Hepatocyte (in vitro differentiated cells): ENCODE measurements around the gene GIPR. TPM values are rescaled to one million over a fixed set of nuclear protein-coding genes. Genes with fewer than 3 reads are reported as not detected.

Source experiments
- DNase-seq: peaks from one replicate; pipeline ENCODE4 v3.0.0-alpha.2; 2016; ENCODE audit warnings: low spot score
- H2AFZ ChIP-seq: fragments of 200-600 bp; sonication (generic); 2 replicates; pipeline ENCODE4 v1.6.0; 2016; ENCODE audit warnings: antibody characterized with exemption, mild to moderate bottlenecking
- H3K27ac ChIP-seq: fragments of 200-600 bp; sonication (generic); 2 replicates; pipeline ENCODE4 v1.5.1; 2016; ENCODE audit warnings: mild to moderate bottlenecking
- H3K27me3 ChIP-seq: fragments of 200-600 bp; sonication (generic); 2 replicates; pipeline ENCODE4 v1.6.1; 2016
- H3K36me3 ChIP-seq: fragments of 200-600 bp; sonication (generic); replicated peaks from 2 replicates; pipeline ENCODE4 v1.5.1; 2016; ENCODE audit warnings: low read depth; ENCODE audit not compliant: insufficient read depth
- H3K4me1 ChIP-seq: fragments of 200-600 bp; sonication (generic); 2 replicates; pipeline ENCODE4 v1.5.1; 2016; ENCODE audit warnings: mild to moderate bottlenecking, moderate library complexity; ENCODE audit not compliant: insufficient read depth
- H3K4me2 ChIP-seq: fragments of 200-600 bp; sonication (generic); 2 replicates; pipeline ENCODE4 v1.6.0; 2016
- H3K4me3 ChIP-seq: fragments of 200-600 bp; sonication (generic); 2 replicates; pipeline ENCODE4 v1.5.1; 2016; ENCODE audit warnings: mild to moderate bottlenecking
- H3K79me2 ChIP-seq: fragments of 200-600 bp; sonication (generic); 2 replicates; pipeline ENCODE4 v1.6.0; 2017; ENCODE audit warnings: mild to moderate bottlenecking
- H3K9me2 ChIP-seq: fragments of 200-600 bp; sonication (generic); replicated peaks from 2 replicates; pipeline ENCODE4 v1.6.0; 2017; ENCODE audit warnings: mild to moderate bottlenecking; ENCODE audit not compliant: insufficient read depth
- H3K9me3 ChIP-seq: fragments of 200-600 bp; sonication (generic); 2 replicates; pipeline ENCODE4 v1.5.1; 2016; ENCODE audit warnings: low read depth, mild to moderate bottlenecking
- H4K20me1 ChIP-seq: fragments of 200-600 bp; sonication (generic); 2 replicates; pipeline ENCODE4 v1.6.0; 2016; ENCODE audit warnings: mild to moderate bottlenecking; ENCODE audit not compliant: insufficient read depth, poor library complexity, severe bottlenecking
- CTCF ChIP-seq: fragments of 200-600 bp; sonication (generic); IDR thresholded peaks from 2 replicates; pipeline ENCODE4 v1.5.1; 2016; ENCODE audit warnings: antibody characterized with exemption, mild to moderate bottlenecking; ENCODE audit not compliant: poor library complexity
- EZH2 ChIP-seq: fragments of 200-600 bp; sonication (generic); IDR thresholded peaks from 2 replicates; pipeline ENCODE4 v1.6.1; 2016; ENCODE audit warnings: antibody characterized with exemption, mild to moderate bottlenecking, borderline replicate concordance
- EZH2phosphoT487 ChIP-seq: fragments of 200-600 bp; sonication (generic); IDR thresholded peaks from one replicate; pipeline ENCODE4 v1.6.1; 2018; ENCODE audit warnings: antibody characterized with exemption, mild to moderate bottlenecking, low read depth, moderate library complexity; ENCODE audit not compliant: unreplicated experiment, severe bottlenecking
- WGBS: methylation state at CpG from one replicate; pipeline ENCODE4 v1.1.6; 2016; ENCODE audit warnings: low lambda C conversion rate; ENCODE audit errors: missing lambda C conversion rate; 5-methylcytosine and 5-hydroxymethylcytosine counted together
- polyA plus RNA-seq: library from polyadenylated mRNA; unstranded; fragments of >200 nt; fragmentation: Nextera tagmentation; extraction: Ambion mirVana; gene quantifications from 2 replicates; pipeline ENCODE4 v1.2.1, GENCODE V29; 2016
- total RNA-seq: library from RNA; depleted of rRNA; stranded (reverse); fragments of >200 nt; gene quantifications from 2 replicates; pipeline ENCODE4 v1.2.3, GENCODE V29; 2014

GIPR gene
- total and polyA plus RNA-seq, 2 experiments from 2014 or later, result 2.7 to 5.6 TPM

GRCh38 chr19:45677351-45678230, 9.6 kb downstream of the GIPR start:
- Histone ChIP-seq H3K9me3 (no peaks in the 10 kb centered on the region), H3K4me2 (peak overlapping the region; percentile 89), H3K27ac (peak overlapping the region; percentile 54), H3K79me2 (no peaks in the 10 kb centered on the region), H3K27me3 (no peaks in the 10 kb centered on the region), H3K36me3 (no peaks in the 10 kb centered on the region), H4K20me1 (no peaks in the 10 kb centered on the region), H3K4me1 (peaks cover 10% of the 10 kb centered on the region), H3K9me2 (no peaks in the 10 kb centered on the region), H2AFZ (peak overlapping the region; percentile 47), H3K4me3 (peak overlapping the region; percentile 23)
- TF ChIP-seq EZH2phosphoT487 (no peak), CTCF (peak; percentile 37)
- peak; percentile 97 for DNase-seq
- 5% methylated on average over 33 of the region's 49 CpGs for WGBS

GRCh38 chr19:45681391-45682015, 13.5 kb downstream of the GIPR start:
- H2AFZ ChIP-seq, result peak overlapping the region; percentile 93
- H3K36me3 ChIP-seq, result no peaks in the 10 kb centered on the region
- peak overlapping the region; percentile 92 for H3K4me2 ChIP-seq
- H3K79me2 ChIP-seq, result no peaks in the 10 kb centered on the region
- H3K27ac ChIP-seq, result peak overlapping the region; percentile 44
- peaks cover 9% of the 10 kb centered on the region for H3K4me1 ChIP-seq
- TF ChIP-seq CTCF (peak; percentile 89), EZH2 (no peak), EZH2phosphoT487 (no peak)
- H4K20me1 ChIP-seq, result no peaks in the 10 kb centered on the region
- H3K4me3 ChIP-seq, result peak overlapping the region; percentile 11
- DNase-seq, result peak; percentile 89
- no peaks in the 10 kb centered on the region for H3K9me3 ChIP-seq
- no peaks in the 10 kb centered on the region for H3K9me2 ChIP-seq
- H3K27me3 ChIP-seq, result no peaks in the 10 kb centered on the region
- 8% methylated on average over 51 of the region's 51 CpGs for WGBS

GRCh38 chr19:45682117-45682516, 14.1 kb downstream of the GIPR start:
- Histone ChIP-seq H3K4me2 (peak overlapping the region; percentile 92), H2AFZ (peak overlapping the region; percentile 75), H3K27ac (peak overlapping the region; percentile 44), H3K36me3 (no peaks in the 10 kb centered on the region), H4K20me1 (no peaks in the 10 kb centered on the region), H3K79me2 (no peaks in the 10 kb centered on the region), H3K4me1 (peaks cover 4% of the 10 kb centered on the region), H3K4me3 (no peak overlapping the region), H3K27me3 (no peaks in the 10 kb centered on the region), H3K9me2 (no peaks in the 10 kb centered on the region), H3K9me3 (no peaks in the 10 kb centered on the region)
- 84% methylated on average over 8 of the region's 8 CpGs for WGBS
- DNase-seq, result no peak
- TF ChIP-seq EZH2phosphoT487 (no peak), EZH2 (no peak), CTCF (no peak)
